Stimulated activated CD4-positive, alpha-beta T cell treated with anti-CD3 and anti-CD28 coated beads, Interleukin-1b, Interleukin-23, amount 100 ng/mL, for 48 hours (primary cell): ENCODE measurements around the gene DCTD.

ENCODE experiments used
- DNase-seq: peaks from one replicate; pipeline ENCODE4 v3.0.0-alpha.2; 2020

DCTD gene

GRCh38 chr4:182917182-182918043 is at the start of gene DCTD:
Gene DCTD, minus strand, starts transcription at chr4:182917386. Its CDS starts 1,818 bp downstream, at chr4:182915568.
- peak; percentile 77 for DNase-seq

GRCh38 chr4:182960746-182961145 is 43.6 kb upstream of the DCTD start:
- DNase-seq: no peak

- DNase-seq: no peak
Measured at GRCh38 chr4:182960228-182960627, 43.0 kb upstream of the DCTD start.

GRCh38 chr4:182955411-182955810 is 38.2 kb upstream of the DCTD start:
- no peak for DNase-seq

GRCh38 chr4:182944484-182945213 is 27.5 kb upstream of the DCTD start:
- DNase-seq: no peak

- DNase-seq: no peak
Measured at GRCh38 chr4:182939680-182940079, 22.5 kb upstream of the DCTD start.

GRCh38 chr4:182938205-182938645 is 21.0 kb upstream of the DCTD start:
- DNase-seq: peak; percentile 68

- DNase-seq: no peak
Measured at GRCh38 chr4:182937268-182938204, 20.4 kb upstream of the DCTD start.

GRCh38 chr4:182932651-182933050 is 15.5 kb upstream of the DCTD start:
- no peak for DNase-seq

GRCh38 chr4:182931691-182932345 is 14.6 kb upstream of the DCTD start:
- DNase-seq: no peak

- no peak for DNase-seq
Measured at GRCh38 chr4:182930889-182931288, 13.7 kb upstream of the DCTD start.

GRCh38 chr4:182929296-182929695 is 12.1 kb upstream of the DCTD start:
- DNase-seq: no peak

- DNase-seq: no peak
Measured at GRCh38 chr4:182928061-182928460, 10.9 kb upstream of the DCTD start.

GRCh38 chr4:182927505-182927904 is 10.3 kb upstream of the DCTD start:
- DNase-seq: no peak

- no peak for DNase-seq
Measured at GRCh38 chr4:182925855-182926254, 8.7 kb upstream of the DCTD start.

- DNase-seq: peak; percentile 51
Measured at GRCh38 chr4:182925298-182925757, 8.1 kb upstream of the DCTD start.

GRCh38 chr4:182924497-182924896 is 7.3 kb upstream of the DCTD start:
- no peak for DNase-seq

- DNase-seq: no peak
Measured at GRCh38 chr4:182923796-182924340, 6.7 kb upstream of the DCTD start.

- no peak for DNase-seq
Measured at GRCh38 chr4:182923366-182923765, 6.2 kb upstream of the DCTD start.

- no peak for DNase-seq
Measured at GRCh38 chr4:182922501-182923284, 5.5 kb upstream of the DCTD start.

GRCh38 chr4:182921608-182922007 is 4.4 kb upstream of the DCTD start:
- DNase-seq: no peak
